GM21737 (cell line): Measurements from ENCODE around the gene GLMN.
"Not testable (repeated sequence)": the region's sequence is repeated elsewhere in the genome, so short reads cannot be mapped to it uniquely, and the experiment has no call there.

Source experiments
- ATAC-seq: cut with Tn5 transposase; IDR thresholded peaks from one replicate; pipeline ENCODE4 v1.9.1; 2021; ENCODE audit warnings: mild to moderate bottlenecking, moderate library complexity; ENCODE audit not compliant: unreplicated experiment

Gene GLMN

DNA sequence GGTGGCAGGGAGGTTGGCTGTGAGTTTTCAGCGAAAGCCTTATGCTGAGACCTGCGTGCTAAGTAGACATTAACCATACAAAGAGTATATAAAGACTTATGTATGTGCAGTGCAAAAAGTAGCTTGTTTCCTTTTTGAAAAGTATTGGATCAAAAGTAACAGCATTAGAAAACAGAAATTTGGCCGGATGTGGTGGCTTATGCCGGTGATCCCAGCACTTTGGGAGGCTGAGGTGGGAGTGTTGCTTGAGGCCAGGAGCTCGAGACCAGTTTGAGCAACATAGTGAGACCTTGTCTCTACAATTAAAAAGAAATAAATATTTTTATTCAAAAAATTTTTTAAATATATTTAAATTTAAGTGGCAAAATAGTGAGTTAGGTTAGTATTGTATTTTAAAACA is 2.2 kb upstream of the GLMN start:
- ATAC-seq = no peak

DNA sequence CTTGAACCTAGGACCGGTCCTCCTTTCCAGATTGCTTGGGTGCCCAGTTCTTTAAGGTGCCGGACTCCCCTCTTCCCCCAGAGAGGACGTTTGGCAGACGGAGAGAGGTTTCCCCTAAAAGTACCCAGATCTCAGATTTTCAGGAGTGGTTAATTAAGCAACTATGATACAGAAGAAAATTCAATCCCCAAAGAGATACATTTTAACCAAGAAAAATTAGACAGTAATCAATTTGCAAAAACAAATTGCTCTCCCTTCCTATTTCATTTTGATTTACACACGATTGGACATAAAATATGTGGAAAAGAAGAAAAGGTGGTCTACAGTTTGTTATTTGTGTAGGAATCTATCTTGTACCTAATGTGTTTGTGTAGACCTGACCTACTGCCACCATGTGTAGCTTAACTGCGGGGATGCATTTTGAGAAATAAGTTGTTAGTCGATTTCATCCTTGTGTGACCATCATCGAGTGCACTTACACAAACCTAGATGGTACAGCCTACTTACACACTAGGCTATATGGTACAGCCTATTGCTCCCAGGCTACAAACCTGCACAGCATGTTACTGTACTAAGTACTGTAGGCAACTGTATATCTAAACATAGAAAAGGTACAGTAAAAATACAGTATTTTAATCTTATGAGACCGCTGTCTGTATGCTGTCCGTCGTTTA is 827 bp upstream of the GLMN start:
- no peak for ATAC-seq

GRCh38 chr1:92298213-92298572 is 594 bp downstream of the GLMN start:
- ATAC-seq = no peak

- no peak for ATAC-seq
These were observed 7.3 kb downstream of the GLMN start for GRCh38 chr1:92291372-92291999.

- ATAC-seq = not testable (repeated sequence)
These were observed 17.4 kb downstream of the GLMN start for GRCh38 chr1:92281411-92281810.

- ATAC-seq = not testable (repeated sequence)
These were observed 19.0 kb downstream of the GLMN start for GRCh38 chr1:92279781-92280180.

- ATAC-seq = no peak
These were observed 21.6 kb downstream of the GLMN start for GRCh38 chr1:92277105-92277723.

- no peak for ATAC-seq
These were observed 22.7 kb downstream of the GLMN start for GRCh38 chr1:92276082-92276481.

DNA sequence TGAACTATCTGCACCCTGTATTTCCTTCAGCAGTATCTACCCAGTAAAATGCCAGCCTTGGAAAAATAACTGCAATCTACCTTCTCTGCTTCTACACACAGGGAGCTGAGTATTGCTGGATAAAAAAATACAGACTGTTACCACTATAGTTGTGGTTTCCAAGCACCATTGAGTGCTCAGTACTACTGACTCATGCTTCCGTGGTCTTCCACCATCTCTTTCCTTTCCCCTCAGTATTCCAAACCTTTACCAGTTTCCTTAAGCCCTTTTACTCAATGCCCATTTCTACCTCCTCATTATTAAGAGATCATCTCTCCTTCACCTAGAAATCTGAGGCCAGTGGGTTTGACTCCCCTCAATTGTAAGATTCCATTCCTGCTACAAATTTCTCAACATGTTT is 23.8 kb downstream of the GLMN start:
- ATAC-seq = no peak

- no peak for ATAC-seq
These were observed 25.7 kb downstream of the GLMN start for GRCh38 chr1:92273039-92273438.

DNA sequence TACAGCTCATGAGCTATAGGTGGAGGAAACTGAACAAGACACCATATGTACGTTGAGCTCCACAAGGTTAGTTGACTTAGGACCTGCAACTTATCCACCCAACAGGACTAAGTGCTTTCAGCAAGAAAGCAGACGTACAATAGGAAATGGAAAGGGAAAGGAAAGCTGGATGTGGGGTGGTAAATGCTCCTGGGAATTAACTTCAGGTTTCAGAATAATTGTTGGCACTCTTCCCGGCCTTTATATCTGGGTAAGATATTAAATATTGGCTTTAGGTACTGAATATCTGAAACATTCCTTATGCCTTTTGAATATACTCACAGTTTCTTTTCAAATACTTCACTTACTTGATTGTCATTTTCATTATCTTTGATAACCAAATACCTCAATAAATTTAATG is 36.3 kb downstream of the GLMN start:
- no peak for ATAC-seq

DNA sequence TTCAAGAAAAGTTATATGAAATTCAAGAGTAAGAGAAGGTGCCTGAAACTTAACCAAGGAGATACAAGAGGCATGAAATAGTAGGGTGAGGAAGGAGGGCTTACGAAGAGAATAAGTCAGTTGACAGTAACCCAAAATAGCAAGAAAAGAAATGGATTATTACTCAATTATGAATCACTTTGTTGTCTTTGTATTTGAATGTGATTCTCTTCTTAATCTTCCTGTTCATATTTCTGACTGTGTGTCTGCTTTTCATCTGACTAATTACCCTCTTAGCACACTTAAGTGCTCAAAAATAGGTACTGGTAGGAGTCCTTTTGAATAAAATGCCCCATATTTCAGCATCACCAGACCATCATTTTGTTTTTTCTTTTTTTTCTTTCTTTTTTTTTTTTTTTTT is 39.4 kb downstream of the GLMN start:
- ATAC-seq = no peak

GRCh38 chr1:92254714-92255113 is 44.1 kb downstream of the GLMN start:
- ATAC-seq = not testable (repeated sequence)

GRCh38 chr1:92244376-92244775 is 54.4 kb downstream of the GLMN start:
- no peak for ATAC-seq

- no peak for ATAC-seq
These were observed 58.8 kb downstream of the GLMN start for GRCh38 chr1:92240034-92240433.

DNA sequence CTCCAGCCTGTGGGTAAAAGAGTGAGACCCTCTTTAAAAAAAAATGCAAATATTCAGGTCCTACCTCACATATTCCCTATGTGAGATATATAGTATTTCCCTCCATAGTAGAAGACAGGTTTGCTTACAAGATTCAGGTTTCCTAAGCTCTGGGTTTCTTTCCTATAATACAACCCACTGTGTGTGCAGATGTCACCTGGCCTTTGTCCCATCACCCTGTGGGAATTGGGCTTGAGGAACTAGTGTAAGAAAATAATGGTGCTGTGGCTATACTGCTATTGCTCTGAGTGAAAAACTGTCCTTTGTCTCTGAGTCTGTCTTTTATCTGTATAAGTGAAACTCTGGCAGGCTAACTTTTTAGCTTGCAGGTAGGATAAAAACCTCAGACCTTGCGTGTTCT is 68.1 kb downstream of the GLMN start:
- no peak for ATAC-seq

- ATAC-seq = no peak
These were observed 70.4 kb downstream of the GLMN start for GRCh38 chr1:92228401-92228800.

DNA sequence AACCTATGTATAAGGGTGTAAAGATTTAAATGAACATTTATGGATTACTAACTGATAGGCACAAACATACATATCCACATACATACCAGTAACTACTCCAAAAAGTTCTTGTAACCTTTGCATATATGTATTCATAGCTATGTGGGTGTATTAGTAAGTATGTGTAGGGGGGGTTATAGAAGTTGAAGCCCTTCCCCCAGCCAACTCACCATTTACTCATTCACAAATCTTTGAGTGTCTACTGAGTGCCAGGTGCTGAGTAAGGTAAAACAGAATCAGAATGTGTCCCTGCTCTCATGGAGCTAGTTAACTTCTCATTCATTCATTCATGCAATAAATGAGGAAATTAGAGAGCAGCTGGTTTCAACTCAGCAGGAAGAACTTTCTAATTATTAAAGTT is 79.8 kb downstream of the GLMN start:
- no peak for ATAC-seq

DNA sequence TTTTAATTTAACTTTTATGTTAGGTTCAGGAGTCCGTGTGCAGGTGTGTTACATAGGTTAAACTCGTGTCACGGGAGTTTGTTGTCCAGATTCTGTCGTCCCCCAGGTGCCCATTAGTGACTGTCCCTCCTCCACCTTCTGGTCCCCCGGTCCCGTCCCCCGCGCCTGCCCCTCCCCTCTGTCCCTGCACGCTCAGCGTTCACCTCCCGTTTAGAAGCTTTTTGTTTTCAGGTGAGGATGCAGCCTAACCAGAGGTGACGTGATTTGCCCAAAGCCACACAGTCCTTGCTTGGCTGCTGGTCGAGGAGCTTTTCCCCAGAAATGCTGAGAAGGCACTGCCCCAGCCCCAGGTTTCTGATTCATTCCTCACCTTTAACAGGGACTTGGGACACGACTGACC is 80.2 kb downstream of the GLMN start:
- ATAC-seq = no peak

GRCh38 chr1:92217721-92218120 is 81.1 kb downstream of the GLMN start, which contains the start of gene C1orf146:
Gene C1orf146 (plus strand): TSS chr1:92217915. CDS start chr1:92231421, 13,506 bp downstream.
- ATAC-seq = no peak

DNA sequence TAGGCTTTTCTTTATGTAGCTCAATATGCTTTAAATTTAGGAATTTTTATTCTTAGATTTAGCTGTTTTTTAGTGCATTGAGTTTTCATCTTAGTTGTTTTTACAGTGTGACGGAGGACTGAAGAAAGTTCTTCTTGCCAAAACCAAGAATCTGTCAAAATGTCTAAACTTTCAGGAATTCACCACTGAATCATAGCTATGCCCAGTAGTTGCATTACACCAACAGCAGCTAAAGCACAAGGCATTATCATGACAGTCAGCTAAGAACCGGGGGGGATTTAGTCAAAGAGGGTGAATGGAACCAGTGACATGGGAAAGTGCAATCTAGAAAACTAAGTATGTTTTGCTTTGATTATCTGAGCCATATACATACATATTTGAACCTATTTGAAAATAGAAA is 87.6 kb downstream of the GLMN start:
- no peak for ATAC-seq

DNA sequence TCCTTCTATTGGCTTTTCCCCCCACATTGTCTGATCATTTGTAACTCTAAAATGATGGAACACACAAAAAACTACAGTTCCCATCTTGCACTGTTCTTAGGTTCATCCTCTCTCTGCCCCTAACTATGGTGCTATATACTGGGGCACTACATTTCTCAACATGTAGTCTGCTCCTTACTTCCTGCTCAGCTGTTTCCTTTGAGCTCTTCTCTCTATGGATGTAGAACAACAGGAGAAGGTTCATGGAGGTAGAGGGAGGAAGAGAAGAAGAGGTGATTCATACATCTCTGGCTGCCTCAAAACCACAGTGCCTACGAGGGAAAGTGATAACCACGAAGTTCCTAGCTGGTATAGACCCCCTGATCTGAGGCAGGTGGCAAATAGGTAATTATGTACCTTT is 88.1 kb downstream of the GLMN start:
- ATAC-seq = no peak
